ENCODE data around the gene HEPN1. TPM values are rescaled to one million over a fixed set of nuclear protein-coding genes. Genes with fewer than 3 reads are reported as not detected.
"Not testable (repeated sequence)": the region's sequence is repeated elsewhere in the genome, so short reads cannot be mapped to it uniquely, and the experiment has no call there.

HEPN1 gene
- total RNA-seq, 1 donor from 2014 or later: not detected

- intact Hi-C loops (cut with micrococcal nuclease): no loop called here
These were observed 18.4 kb downstream of the HEPN1 start for GRCh38 chr11:124937336-124937935.

- intact Hi-C loops (cut with micrococcal nuclease): no loop called here
These were observed 19.2 kb downstream of the HEPN1 start for GRCh38 chr11:124938206-124938765.

GRCh38 chr11:124938970-124939369, 19.9 kb downstream of the HEPN1 start:
- intact Hi-C loops (cut with micrococcal nuclease): no loop called here

- intact Hi-C loops (cut with micrococcal nuclease): no loop called here
These were observed 22.7 kb downstream of the HEPN1 start for GRCh38 chr11:124941703-124942102.

DNA sequence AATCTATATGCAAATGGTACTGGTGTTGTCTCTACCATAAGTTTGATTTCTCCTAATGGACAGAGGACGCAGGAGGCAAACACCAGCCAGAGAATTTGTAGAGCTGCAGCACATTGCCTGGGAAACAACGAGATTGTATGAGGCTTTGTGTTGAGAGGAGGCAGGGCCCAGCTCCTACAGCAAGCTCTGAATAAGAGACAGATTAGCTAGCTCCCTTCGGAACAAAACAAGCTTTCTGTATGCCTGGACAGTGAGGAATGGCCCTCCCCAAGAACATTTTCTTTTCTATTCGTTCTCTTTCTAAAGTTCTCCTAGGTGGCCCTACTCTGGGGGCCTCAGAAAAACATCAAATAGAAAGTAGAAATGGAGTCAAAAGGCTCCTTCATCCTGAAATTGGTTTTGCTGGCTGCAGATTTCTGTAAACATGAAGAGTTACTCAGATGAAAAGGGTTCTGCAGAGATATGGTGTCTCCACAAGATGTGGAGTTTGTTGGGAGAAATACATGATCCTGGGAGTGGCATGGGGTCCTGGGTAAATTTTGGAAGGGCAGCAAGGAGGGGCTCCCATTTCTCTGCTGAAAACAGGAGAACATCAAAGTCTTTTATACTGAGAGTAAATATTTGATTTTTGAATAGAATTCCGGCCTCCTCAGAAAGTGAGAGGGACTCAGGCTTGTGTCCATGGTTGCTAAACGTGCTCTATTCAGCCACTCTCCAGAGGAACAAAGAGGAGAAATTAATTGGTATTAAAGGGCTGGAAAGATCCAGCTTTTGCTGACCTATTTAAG, 23.6 kb downstream of the HEPN1 start:
- intact Hi-C loops (cut with micrococcal nuclease): no loop called here

- intact Hi-C loops (cut with micrococcal nuclease): no loop called here
These were observed 24.2 kb downstream of the HEPN1 start for GRCh38 chr11:124943254-124943616.

GRCh38 chr11:124943741-124944140, 24.7 kb downstream of the HEPN1 start:
- intact Hi-C loops (cut with micrococcal nuclease): no loop called here

DNA sequence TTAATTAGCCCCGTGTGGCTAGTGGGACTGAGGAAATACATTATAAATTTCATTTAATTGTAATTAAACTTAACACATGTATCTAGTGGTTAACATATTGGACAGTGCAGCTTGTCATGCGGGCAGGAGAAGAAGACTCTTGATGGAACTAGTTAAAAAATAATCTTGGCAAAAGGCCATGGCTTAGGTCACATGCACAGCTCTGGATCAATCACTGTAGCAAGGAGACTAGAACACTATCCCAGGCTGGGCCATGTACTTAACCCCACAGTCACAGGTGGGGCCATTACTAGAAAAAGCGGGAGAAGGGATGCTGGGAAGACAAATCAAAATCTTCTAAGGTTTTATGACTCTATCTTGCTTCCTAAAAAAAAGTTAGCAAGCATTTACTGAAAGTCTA, 25.5 kb downstream of the HEPN1 start:
- intact Hi-C loops (cut with micrococcal nuclease): no loop called here

- intact Hi-C loops (cut with micrococcal nuclease): no loop called here
These were observed 26.8 kb downstream of the HEPN1 start for GRCh38 chr11:124945826-124946225.

GRCh38 chr11:124946735-124947141, 27.7 kb downstream of the HEPN1 start:
- intact Hi-C loops (cut with micrococcal nuclease): no loop called here

DNA sequence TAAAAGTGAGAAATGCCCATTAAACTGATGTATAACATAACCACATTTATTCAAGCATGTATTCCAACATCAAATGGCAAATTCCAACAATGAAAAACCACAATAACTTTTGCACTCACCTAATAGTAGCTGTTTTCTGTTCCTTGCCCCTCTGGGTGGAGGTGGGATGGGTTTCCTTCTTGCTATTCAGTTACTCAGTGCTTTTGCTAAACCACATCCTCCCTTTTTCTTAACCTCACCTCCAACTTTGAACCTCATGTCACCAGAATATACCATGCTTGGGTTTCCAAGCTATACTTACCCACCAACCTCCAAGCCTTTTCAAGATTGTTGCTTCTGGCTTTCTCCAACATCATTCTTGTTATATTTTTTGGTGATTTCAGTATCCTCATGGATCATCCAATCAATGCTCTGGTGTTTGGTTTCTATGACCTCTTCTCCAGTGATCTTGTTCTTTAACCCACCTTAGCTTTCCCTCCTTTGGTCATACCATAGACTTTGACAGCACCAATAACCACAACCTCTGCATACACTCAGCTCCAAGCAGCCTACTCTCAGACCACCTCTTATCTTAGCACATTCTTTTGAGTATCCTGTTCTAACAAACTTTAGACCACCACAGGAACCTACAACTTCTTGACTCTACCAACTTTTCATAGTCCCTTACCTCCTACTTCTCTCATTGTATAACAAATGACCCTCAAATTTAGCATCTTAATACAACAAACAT, 31.7 kb downstream of the HEPN1 start:
- intact Hi-C loops (cut with micrococcal nuclease): loop anchor here (2.0 to 10.0 kb wide), 6 partner anchors 148 to 1886 kb away; partner anchors contain the start of genes FAM118B, HSPA8, MSANTD2 and RPUSD4

- intact Hi-C loops (cut with micrococcal nuclease): loop anchor here (2.0 to 10.0 kb wide), 6 partner anchors 149 to 1887 kb away; partner anchors contain the start of genes FAM118B, HSPA8, MSANTD2 and RPUSD4
These were observed 32.3 kb downstream of the HEPN1 start for GRCh38 chr11:124951341-124951740.

- intact Hi-C loops (cut with micrococcal nuclease): loop anchor here (1.0 to 10.0 kb wide), 9 partner anchors 78 to 1889 kb away; partner anchors contain the start of genes FAM118B, HSPA8, HYLS1 and MSANTD2
These were observed 34.9 kb downstream of the HEPN1 start, which contains the start of gene CCDC15 for GRCh38 chr11:124953753-124954589. Gene CCDC15 (plus strand): TSS chr11:124954202. CDS start chr11:124954733, 531 bp downstream.

DNA sequence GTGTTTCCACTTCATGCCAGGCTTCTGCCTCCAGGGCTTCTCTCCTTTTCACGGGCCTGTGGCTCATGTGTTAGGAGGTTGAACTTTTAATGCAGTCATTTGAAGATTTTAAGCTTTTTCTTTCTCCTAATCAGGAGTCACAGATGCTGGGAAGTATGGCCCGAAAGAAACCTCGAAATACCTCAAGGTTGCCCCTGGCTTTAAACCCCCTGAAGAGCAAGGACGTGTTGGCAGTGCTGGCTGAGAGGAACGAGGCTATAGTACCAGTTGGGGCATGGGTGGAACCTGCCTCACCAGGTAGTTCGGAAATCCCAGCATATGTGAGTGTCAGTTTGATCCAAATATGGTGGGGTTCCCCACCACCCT, 35.5 kb downstream of the HEPN1 start:
- intact Hi-C loops (cut with micrococcal nuclease): loop anchor here (1.0 to 10.0 kb wide), 9 partner anchors 78 to 1890 kb away; partner anchors contain the start of genes FAM118B, HSPA8, HYLS1 and MSANTD2

- intact Hi-C loops (cut with micrococcal nuclease): loop anchor here (2.0 to 10.0 kb wide), 3 partner anchors 282 to 1890 kb away; partner anchors contain the start of genes HSPA8, HYLS1, SIAE and SPA17
These were observed 36.0 kb downstream of the HEPN1 start for GRCh38 chr11:124955035-124955434.

- intact Hi-C loops (cut with micrococcal nuclease): loop anchor here (1.0 to 5.0 kb wide), 4 partner anchors 179 to 910 kb away; no protein-coding TSS in a partner anchor
These were observed 43.0 kb downstream of the HEPN1 start for GRCh38 chr11:124961972-124962609.

GRCh38 chr11:124968197-124968596, 49.1 kb downstream of the HEPN1 start:
- intact Hi-C loops (cut with micrococcal nuclease): not testable (repeated sequence)

All from T-helper 2 cell treated with Interferon-gamma antibody and Interleukin-4, amounts not matched to agents 100 ng/mL and 5 ng/mL, for 36 hours (primary cell).